Keratinocyte (primary cell): ENCODE measurements around the gene PI4KA.

Experiments
- CTCF ChIP-seq, 3 experiments: IDR thresholded peaks in 1 of 3; conservative IDR thresholded peaks in 1 of 3; optimal IDR thresholded peaks in 1 of 3; 2 replicates in 2 of 3; 3 replicates in 1 of 3; pipeline versions ENCODE3 to v1.5.1; 2011; ENCODE audit warnings: low read length in 3 of 3, mild to moderate bottlenecking in 3 of 3, moderate library complexity in 2 of 3, control low read depth in 1 of 3, inconsistent platforms in 1 of 3; ENCODE audit not compliant: insufficient read depth in 2 of 3; ENCODE audit errors: extremely low read depth in 1 of 3
- EZH2 ChIP-seq: IDR thresholded peaks from one replicate; pipeline ENCODE4 v1.6.1; 2012; ENCODE audit warnings: inconsistent platforms, mild to moderate bottlenecking, low read length, moderate library complexity

GRCh38 chr22:20763630-20764470, 94.8 kb downstream of the PI4KA start:
- TF ChIP-seq CTCF (optimal IDR thresholded peaks at IDR 0.05 in 1 of 3, IDR thresholded peaks at IDR 0.05 in 1 of 3, conservative IDR thresholded peaks at IDR 0.05 in 1 of 3; ENCODE audit: extremely low read depth in 1 of 3, insufficient read depth in 2 of 3, low read length in 3 of 3) (no peak), EZH2 (no peak)
